Peyer's patch (tissue), 4 donors: Measurements from ENCODE around the gene ZNF580.

Experiments
- CTCF ChIP-seq, 6 experiments: fragments of 450-650 bp in 4 of 6; fragments of 200-600 bp in 2 of 6; sonication (generic) in 1 of 6; IDR thresholded peaks; one replicate each; pipeline ENCODE4 v1.5.1; 2017 to 2019; ENCODE audit warnings: antibody characterized with exemption in 6 of 6, mild to moderate bottlenecking in 3 of 6, moderate library complexity in 1 of 6
- POLR2A ChIP-seq, 2 donors: fragments of 450-650 bp; IDR thresholded peaks; one replicate each; pipeline ENCODE4 v1.5.1; 2017; ENCODE audit warnings: antibody characterized with exemption in 2 of 2, mild to moderate bottlenecking in 2 of 2, moderate library complexity in 2 of 2

GRCh38 chr19:55620410-55621204 lies 20.2 kb upstream of the ZNF580 start:
- TF ChIP-seq CTCF (IDR thresholded peaks at IDR 0.05) (no peak), POLR2A (IDR thresholded peaks at IDR 0.05) (no peak)
